HT-29 (cell line): ENCODE data around the gene GALNT15. TPM values are rescaled to one million over a fixed set of nuclear protein-coding genes. Genes with fewer than 3 reads are reported as not detected.

Experiments used
- DNase-seq: peaks from one replicate; pipeline ENCODE4 v3.0.0-alpha.2; 2015; ENCODE audit warnings: low spot score
- total RNA-seq: library from RNA; depleted of rRNA; stranded (reverse); fragments of >200 nt; shearing (Covaris generic); gene quantifications from 2 replicates; pipeline ENCODE4 v1.2.3, GENCODE V29; 2014; rRNA removed

Gene GALNT15
- total RNA-seq, 1 experiment from 2014 or later = not detected

- no peak for DNase-seq
These were observed 106.2 kb downstream of the GALNT15 start for GRCh38 chr3:16280671-16281070.

Other genes starting within 250 kb of the GALNT15 start
- gene DPH3, start 90.3 kb downstream of the GALNT15 start, total RNA-seq = 2.2 and 2.7 TPM in 2 replicates
- 5.7 and 7.0 TPM in 2 replicates for gene OXNAD1, start 90.5 kb downstream of the GALNT15 start, total RNA-seq